GM12874 (cell line): ENCODE data around the gene ZNF728.

Experiments used
- TF ChIP-seq, protein P1 (sequence below): IDR thresholded peaks from 2 replicates; pipeline ENCODE4 v1.5.1; 2011; ENCODE audit warnings: low read depth, mild to moderate bottlenecking, control low read depth, low read length, moderate library complexity; ENCODE audit not compliant: insufficient read depth

ZNF728 gene

GRCh38 chr19:22945560-22945959, 57.4 kb downstream of the ZNF728 start:
- TF ChIP-seq, protein P1, sequence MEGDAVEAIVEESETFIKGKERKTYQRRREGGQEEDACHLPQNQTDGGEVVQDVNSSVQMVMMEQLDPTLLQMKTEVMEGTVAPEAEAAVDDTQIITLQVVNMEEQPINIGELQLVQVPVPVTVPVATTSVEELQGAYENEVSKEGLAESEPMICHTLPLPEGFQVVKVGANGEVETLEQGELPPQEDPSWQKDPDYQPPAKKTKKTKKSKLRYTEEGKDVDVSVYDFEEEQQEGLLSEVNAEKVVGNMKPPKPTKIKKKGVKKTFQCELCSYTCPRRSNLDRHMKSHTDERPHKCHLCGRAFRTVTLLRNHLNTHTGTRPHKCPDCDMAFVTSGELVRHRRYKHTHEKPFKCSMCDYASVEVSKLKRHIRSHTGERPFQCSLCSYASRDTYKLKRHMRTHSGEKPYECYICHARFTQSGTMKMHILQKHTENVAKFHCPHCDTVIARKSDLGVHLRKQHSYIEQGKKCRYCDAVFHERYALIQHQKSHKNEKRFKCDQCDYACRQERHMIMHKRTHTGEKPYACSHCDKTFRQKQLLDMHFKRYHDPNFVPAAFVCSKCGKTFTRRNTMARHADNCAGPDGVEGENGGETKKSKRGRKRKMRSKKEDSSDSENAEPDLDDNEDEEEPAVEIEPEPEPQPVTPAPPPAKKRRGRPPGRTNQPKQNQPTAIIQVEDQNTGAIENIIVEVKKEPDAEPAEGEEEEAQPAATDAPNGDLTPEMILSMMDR = no peak

- TF ChIP-seq, protein P1 = no peak
Observed at GRCh38 chr19:22935151-22935550, 67.8 kb downstream of the ZNF728 start.
